GM19467 (cell line): ENCODE results near the gene TP53BP2.

Source experiments
- ATAC-seq: cut with Tn5 transposase; IDR thresholded peaks from one replicate; pipeline ENCODE4 v1.9.1; 2021; ENCODE audit warnings: mild to moderate bottlenecking, moderate library complexity; ENCODE audit not compliant: unreplicated experiment

The TP53BP2 gene

GRCh38 chr1:223802602-223803001 is 43.1 kb downstream of the TP53BP2 start:
- no peak for ATAC-seq

- ATAC-seq, result no peak
These were observed 43.7 kb downstream of the TP53BP2 start for GRCh38 chr1:223802032-223802431.

- ATAC-seq, result no peak
These were observed 49.5 kb downstream of the TP53BP2 start for GRCh38 chr1:223796210-223796609.

GRCh38 chr1:223794136-223794880 is 51.4 kb downstream of the TP53BP2 start:
- ATAC-seq, result no peak

GRCh38 chr1:223793716-223794115 is 52.0 kb downstream of the TP53BP2 start:
- no peak for ATAC-seq

- ATAC-seq, result no peak
These were observed 53.7 kb downstream of the TP53BP2 start for GRCh38 chr1:223792046-223792445.

- no peak for ATAC-seq
These were observed 56.9 kb downstream of the TP53BP2 start for GRCh38 chr1:223788746-223789415.

- no peak for ATAC-seq
These were observed 59.9 kb downstream of the TP53BP2 start for GRCh38 chr1:223785808-223786207.

- ATAC-seq, result no peak
These were observed 61.2 kb downstream of the TP53BP2 start for GRCh38 chr1:223784541-223784940.

- no peak for ATAC-seq
These were observed 62.1 kb downstream of the TP53BP2 start for GRCh38 chr1:223783676-223784075.

GRCh38 chr1:223780949-223781348 is 64.8 kb downstream of the TP53BP2 start:
- no peak for ATAC-seq

GRCh38 chr1:223780318-223780717 is 65.4 kb downstream of the TP53BP2 start:
- no peak for ATAC-seq

GRCh38 chr1:223776826-223777454 is 68.8 kb downstream of the TP53BP2 start:
- no peak for ATAC-seq

- ATAC-seq, result no peak
These were observed 69.5 kb downstream of the TP53BP2 start for GRCh38 chr1:223776075-223776814.

- no peak for ATAC-seq
These were observed 70.1 kb downstream of the TP53BP2 start for GRCh38 chr1:223775711-223776074.

- no peak for ATAC-seq
These were observed 70.7 kb downstream of the TP53BP2 start for GRCh38 chr1:223775054-223775453.

GRCh38 chr1:223774134-223774814 is 71.5 kb downstream of the TP53BP2 start:
- no peak for ATAC-seq

- no peak for ATAC-seq
These were observed 73.0 kb downstream of the TP53BP2 start for GRCh38 chr1:223772771-223773160.

- no peak for ATAC-seq
These were observed 73.7 kb downstream of the TP53BP2 start for GRCh38 chr1:223771814-223772770.

- no peak for ATAC-seq
These were observed 74.3 kb downstream of the TP53BP2 start for GRCh38 chr1:223771469-223771813.
